LHCN-M2 (cell line): ENCODE measurements around the gene CRTC2. TPM values are rescaled to one million over a fixed set of nuclear protein-coding genes. Genes with fewer than 3 reads are reported as not detected.

Experiments used
- DNase-seq: peaks from one replicate; pipeline ENCODE4 v3.0.0-alpha.2; 2012; ENCODE audit warnings: low read depth
- total RNA-seq: library from RNA; depleted of rRNA; stranded (reverse); fragments of >200 nt; gene quantifications from 2 replicates; pipeline ENCODE4 v1.2.3, GENCODE V29; 2014

Gene CRTC2
- total RNA-seq, 1 experiment from 2014 or later = 10.3 TPM

GRCh38 chr1:153946622-153947241 lies 11.7 kb downstream of the CRTC2 start, which contains the start of gene DENND4B:
Gene DENND4B (minus strand): TSS chr1:153946718. CDS start chr1:153944374, 2,344 bp downstream.
- peak; percentile 73 for DNase-seq

DNA sequence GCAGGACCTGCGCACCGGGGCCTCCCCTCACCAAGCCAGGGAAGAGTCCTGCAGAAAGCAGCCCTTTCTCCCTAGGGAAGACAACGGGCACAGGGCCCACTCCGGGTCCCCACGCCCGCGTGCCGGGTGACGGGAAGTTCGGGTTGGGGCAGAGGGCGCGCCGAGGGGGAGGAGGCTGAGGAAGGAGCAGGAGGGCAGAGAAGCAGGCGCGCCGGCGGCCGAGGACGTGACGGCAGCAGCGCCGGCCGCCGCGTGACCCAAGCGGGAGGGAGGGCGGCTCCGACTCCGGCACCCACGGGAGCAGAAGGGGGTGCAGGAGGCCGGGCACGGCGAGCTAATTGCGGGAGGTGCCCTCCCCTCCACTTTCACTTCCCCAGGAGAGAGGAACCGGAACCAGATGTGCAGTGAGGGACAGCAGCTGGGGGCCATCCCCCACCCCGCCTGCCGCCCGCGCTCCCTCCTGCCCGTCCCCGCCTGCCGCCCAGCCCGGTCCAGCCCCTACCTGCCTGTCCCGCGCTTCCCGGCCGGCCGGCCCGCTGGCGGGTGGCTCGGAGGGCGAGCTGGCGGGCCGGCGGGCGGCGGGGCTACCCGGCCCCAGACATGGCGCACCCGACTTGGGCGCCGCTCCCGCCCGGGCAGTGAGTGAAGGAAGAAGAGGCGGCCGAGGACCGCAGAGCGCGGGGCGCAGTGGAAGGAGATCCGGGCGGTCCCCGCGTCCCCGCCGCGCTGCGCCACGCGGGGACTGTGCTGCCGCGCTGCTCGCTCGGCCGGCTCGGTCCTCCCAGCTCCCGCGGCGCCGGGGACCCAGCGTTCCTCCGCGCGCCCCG lies 12.4 kb downstream of the CRTC2 start:
- DNase-seq = peak; percentile 65

DNA sequence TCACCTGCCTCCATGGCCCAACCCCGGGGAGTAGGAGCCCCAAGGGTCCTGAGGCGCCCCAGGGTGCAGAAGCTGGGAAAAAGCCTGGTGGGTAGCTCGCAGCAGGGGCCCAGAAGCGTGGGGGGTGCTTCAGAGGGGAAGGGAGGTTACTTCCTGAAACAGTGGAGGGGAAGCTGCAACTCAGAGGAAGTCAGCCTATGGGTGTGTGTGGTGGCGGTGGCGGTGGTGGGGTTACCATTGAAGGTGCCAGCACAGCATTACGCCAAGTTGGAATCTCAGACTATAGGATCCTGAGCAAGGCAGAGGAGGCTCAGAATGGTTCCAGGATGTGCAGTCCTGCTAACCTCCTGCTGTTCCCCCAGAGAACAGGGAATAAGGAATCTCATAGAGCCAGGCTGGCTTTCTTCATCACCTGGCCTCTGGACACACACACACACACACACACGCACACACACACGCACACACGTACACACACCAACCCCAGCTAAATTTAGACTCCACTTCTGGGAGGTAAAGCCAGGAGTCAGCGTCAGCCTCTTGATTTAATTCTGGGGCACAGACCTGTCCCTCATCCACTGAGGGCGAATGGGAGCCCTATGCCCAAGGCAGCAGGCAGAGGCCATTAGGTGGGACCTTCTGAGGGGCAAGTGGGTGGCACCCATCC lies 13.1 kb downstream of the CRTC2 start:
- DNase-seq = peak; percentile 52

DNA sequence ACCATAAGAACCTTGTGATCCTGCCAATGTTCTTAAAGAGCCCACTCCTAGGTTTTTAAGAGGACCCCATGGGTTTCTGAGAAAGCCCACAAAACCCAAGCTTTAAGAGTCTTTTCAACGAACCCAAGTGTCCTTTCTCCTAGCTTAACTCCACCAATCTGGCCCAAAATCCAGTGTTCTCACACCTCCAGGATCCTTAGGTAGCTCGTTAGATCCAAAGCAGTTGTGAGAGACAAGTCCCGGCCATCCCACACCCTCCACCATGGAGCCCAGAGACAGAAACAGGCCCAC lies 13.6 kb downstream of the CRTC2 start:
- no peak for DNase-seq

GRCh38 chr1:153944005-153944826 lies 14.2 kb downstream of the CRTC2 start:
- no peak for DNase-seq

GRCh38 chr1:153942766-153943549 lies 15.5 kb downstream of the CRTC2 start:
- no peak for DNase-seq

DNA sequence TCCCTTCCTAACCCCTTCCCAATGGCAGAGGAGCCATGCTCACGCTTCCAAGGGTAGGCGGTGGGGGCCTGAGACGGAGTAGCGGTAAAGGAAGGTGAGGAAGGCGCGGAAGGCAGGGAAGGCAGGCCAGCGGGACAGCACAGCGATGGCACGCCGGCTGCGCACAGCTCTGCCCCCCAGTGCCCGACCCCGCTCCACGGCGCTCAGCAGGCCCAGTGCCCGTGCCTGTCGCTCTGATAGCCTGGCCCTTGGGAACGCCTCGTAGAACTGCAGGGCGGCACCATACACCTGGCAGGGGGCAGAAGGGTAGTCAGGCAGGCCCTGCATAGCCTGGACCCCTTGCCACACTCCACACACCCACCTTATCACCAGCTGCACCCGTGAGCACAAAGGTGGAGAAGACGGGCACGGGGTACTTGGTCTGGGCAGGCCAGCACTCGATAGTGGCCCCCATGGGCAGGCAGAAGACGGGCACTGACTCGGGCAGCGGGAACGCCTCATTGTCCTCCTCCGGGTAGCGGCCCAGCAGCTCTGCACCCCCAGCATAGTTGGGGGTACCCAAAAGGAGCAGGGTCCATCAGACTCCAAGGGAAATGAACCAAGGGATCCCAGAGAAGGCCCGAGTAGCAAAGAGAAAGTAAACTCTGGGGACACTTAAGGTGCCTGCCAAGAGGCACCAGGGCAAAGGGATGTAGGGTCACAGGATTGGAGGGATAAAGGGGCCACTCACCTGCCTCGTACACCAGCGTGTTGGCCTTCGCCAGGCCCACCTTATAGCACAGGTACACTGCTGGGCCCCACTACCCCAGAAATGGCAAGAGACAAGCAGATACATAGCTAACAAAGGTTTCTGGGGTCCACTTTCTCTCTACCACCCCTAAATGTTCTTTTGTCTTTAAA lies 16.3 kb downstream of the CRTC2 start:
- no peak for DNase-seq

GRCh38 chr1:153940756-153941155 lies 17.7 kb downstream of the CRTC2 start:
- no peak for DNase-seq

- DNase-seq = no peak
These were observed 18.9 kb downstream of the CRTC2 start for GRCh38 chr1:153939476-153939875.

DNA sequence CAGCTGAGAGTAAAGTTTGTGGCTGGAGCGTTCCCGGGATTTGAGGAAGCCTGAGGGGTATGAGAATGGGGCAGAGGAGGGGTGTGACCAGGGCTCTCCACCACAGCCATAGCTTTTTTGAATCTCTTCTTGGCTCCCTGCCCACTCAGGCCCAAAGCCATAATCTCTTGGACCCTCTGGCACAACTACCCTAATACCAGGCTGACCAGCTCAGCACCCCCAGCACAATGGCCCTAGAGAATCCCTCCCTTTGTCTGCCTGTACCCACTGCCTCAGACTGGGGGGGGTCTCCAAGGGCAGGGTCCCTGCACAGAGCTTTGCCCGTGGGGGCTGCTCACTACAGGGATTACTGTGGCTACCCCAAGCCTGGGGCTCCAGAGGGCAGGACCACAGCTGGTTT lies 19.4 kb downstream of the CRTC2 start:
- DNase-seq = no peak

DNA sequence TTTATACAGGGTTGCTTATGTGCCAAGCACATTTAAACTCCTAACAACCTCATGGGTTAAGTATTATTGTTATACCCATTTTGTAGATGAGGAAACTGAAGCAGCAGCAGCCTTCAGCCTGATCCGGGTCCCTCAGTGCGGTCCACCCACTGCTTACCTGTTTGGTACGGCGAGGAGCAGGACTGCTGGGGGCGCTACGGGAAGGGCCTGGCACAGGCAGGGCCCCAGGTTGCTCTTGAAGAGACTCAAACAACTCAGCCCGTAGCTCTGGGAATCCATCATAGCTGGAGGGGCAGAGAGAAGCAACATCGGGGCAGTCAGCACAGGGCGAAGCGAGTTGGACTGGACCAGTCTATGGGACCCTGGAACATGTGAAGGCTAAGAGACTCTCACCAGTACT lies 21.1 kb downstream of the CRTC2 start:
- DNase-seq = no peak

DNA sequence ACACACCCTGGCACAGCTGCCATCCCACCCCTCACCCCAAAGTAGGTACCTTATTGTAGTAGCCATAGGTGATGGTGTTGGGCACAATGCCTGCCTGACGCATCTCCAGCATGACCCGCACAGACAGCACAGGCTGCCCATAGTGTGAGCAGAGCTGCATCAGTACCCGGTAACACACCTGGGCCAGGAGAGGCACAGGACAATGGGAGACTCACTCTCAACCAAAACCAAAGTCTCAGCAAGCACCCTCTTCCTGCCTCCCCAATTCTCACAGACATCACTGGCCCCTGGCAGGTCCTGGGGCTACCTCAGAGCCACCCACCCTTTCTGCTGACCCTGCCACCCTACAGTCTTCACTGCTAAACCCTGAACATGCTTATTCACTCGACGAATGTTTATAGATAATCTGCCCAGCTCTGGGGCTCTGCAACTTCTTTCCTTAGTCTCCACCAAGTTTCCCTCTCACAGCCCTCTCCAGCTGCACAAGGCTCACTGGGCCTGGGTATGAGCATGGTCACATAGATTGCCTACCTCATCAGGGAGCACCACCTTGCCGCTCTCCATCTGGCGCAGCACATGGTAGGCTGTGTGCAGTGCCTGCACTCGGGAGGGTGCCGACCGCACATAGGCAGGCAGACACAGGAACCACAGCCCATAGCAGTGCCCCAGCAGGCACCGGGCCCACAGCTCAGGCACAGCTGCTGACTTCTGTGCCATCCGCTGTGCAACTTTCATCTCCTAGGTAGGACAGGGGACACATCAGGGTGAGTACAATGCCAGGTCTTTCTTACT lies 22.2 kb downstream of the CRTC2 start:
- no peak for DNase-seq

DNA sequence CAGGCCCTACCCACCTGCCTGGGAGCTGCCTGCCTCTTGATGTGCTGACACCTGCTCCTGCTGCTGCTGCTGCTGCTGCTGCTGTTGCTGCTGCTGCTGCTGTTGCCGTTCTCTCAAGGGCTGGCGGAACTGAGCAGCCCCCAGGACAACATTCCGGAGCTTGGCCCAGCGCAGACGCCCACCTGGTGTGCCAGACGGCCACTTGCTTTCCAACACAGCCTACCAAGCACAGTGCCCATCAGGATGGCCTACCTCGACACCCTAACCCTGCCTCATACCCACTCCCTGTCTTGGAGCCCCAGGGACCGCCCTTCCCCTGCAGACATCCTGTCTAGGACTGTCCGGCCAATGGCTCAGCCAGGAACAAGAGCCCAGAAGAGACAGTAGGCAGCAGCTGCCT lies 23.7 kb downstream of the CRTC2 start:
- DNase-seq = no peak

DNA sequence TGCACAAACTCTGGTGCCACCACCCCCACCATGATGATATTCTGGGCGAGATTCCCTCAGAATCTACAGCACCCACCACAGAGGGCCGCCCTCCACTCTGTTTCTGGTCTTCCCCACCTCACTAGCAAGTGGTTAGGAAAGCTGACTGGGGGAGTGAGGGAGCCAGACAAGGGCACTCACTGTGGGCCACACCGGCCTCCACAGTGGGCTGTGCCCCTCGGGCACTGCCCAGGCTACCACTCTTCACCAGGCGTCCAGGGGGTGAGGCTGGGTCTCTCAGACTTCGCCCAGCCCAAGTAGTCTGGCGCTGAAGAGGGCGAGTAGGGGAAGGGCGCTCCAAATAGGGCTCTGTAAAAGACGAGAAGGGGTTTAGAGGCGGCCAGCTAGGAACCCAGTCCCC lies 24.5 kb downstream of the CRTC2 start:
- no peak for DNase-seq

- DNase-seq = no peak
These were observed 25.0 kb downstream of the CRTC2 start for GRCh38 chr1:153933430-153933829.

GRCh38 chr1:153932156-153933131 lies 26.0 kb downstream of the CRTC2 start:
- DNase-seq = no peak

DNA sequence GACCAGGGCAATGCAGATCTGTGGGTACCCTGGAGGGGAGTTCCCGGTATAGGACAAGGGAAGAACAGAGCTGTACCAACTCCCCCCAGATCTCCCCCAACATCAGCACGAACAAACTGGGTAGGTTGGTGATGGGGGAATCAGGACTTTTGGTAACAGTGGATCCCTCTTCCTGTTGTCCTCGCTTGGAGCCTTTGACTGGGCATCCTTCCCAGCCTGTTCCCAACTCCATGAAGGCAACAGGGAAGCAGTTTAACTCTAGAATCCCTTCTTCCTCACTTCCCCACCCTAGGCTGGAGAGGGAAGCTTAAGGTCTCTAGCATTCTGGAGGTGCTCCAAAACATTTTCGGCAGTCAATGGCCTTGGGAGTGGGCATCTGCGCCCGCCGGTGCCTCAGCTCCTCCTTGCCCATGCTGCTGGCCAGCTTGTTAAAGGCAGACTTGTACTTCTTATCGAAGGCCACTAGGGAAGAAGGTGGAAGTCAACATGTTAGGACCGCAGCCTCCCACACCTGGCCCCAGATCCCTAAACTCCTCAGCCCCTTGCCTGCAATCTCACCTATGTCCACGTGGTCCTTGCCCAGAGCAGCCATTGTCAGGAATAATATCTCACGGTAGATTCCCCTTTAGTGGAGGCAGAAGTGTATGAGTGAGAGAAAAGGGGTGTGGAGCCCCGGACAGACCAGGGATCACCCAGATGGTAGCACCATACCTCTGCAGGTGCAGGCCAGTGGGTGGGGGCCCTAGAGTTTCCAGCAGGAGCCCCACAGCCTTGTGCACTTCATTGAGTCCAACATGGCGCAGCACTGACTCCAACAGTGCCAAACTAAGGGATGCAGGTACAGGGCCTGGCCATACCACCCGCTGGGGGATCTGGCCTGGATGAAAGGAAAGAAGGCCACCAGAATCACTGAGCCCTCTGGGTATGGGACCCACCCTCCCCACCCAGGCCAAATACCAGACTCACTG lies 28.1 kb downstream of the CRTC2 start:
- no peak for DNase-seq
